ENCODE results near the gene TNFRSF8. TPM values are rescaled to one million over a fixed set of nuclear protein-coding genes. Genes with fewer than 3 reads are reported as not detected.

The TNFRSF8 gene
- total RNA-seq, 1 donor from 2014 or later: 36.9 TPM

DNA sequence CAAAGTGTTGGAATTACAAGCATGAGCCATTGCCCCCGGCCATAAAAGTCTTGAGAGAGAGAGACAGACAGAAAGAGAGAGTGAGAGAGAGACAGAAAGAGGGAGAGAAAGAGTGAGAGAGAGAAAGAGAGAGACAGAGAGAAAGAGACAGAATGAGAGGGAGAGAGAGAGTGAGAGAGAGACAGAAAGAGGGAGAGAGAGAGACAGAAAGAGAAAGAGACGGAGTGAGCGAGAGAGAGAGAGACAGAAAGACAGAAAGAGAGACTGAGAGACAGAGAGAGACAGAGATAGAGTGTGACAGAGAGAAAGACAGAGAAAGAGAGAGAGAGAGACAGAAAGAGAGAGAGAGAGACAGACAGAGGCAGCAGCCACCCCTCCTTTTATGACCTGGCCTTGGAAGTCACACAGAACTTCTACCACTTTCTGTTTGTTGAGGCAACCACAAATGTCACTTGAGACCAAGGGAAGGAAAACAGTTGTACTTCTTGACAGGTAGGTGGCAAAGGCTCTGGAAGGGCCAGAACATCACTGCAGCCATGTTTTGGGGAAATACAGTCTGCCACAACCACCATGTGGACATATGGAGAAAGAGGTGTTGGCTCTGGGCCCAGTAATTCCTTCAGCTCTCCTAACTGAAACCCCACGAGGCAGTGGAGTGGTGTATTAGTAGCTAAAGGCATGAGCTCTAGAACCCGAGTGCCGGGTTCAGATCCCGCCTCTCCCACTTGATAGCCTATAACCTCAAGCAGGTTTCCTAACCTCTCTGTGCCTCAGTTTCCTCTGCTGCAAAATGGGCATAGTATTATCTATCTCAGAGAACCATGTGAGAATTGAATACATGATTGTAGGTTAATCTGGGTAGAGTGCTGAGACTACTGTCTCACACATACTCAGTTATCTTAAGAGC is 50.6 kb downstream of the TNFRSF8 start:
- intact Hi-C loops (cut with micrococcal nuclease): no loop called here

DNA sequence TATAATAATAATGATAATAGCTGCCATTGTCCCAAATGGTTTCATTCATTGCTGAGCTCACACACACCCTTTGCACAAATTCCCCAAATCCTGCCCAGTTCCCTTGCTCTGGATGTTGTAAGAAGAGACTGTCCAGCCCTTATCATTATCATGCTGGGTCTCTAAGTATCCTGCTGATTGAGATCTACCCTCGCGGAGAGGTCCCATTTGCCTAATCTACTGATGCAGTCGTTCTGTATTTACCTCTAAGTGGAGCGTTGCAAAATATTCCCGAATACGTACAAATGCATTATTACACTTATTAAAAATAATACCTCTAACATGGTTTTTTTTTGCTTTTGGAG is 51.2 kb downstream of the TNFRSF8 start:
- intact Hi-C loops (cut with micrococcal nuclease): no loop called here

- intact Hi-C loops (cut with micrococcal nuclease): no loop called here
Measured at GRCh38 chr1:12114916-12115315, 51.8 kb downstream of the TNFRSF8 start.

- intact Hi-C loops (cut with micrococcal nuclease): no loop called here
Measured at GRCh38 chr1:12121212-12122003, 58.3 kb downstream of the TNFRSF8 start.

GRCh38 chr1:12123172-12123571 is 60.1 kb downstream of the TNFRSF8 start:
- intact Hi-C loops (cut with micrococcal nuclease): no loop called here

- intact Hi-C loops (cut with micrococcal nuclease): loop anchor here (1.0 to 2.0 kb wide), 2 partner anchors 54 to 84 kb away; no protein-coding TSS in a partner anchor
Measured at GRCh38 chr1:12124693-12125421, 61.8 kb downstream of the TNFRSF8 start.

- intact Hi-C loops (cut with micrococcal nuclease): loop anchor here (2.0 kb wide), 1 partner anchor 53 kb away; no protein-coding TSS in a partner anchor
Measured at GRCh38 chr1:12125422-12126355, 62.6 kb downstream of the TNFRSF8 start.

GRCh38 chr1:12126781-12127180 is 63.7 kb downstream of the TNFRSF8 start:
- intact Hi-C loops (cut with micrococcal nuclease): no loop called here

- intact Hi-C loops (cut with micrococcal nuclease): no loop called here
Measured at GRCh38 chr1:12127206-12127810, 64.2 kb downstream of the TNFRSF8 start.

DNA sequence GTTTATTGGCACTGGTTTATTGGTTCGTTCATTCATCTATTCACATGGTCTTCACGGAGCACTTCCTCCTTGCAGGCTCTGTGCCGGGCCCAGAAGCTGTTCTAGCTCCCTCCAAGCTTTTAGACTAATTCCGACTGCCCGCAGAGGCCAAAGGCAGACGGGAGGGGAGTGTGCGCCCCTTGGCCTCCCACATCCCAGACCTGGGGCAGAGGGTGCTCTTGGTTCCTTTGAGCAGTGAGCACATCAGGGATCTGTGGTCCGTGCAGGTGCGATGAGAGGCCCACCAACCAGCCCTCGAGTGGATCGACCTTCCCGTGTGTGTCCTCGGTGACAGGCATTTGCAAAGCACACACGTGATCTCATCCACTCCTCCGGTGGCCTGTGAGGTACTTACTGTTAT is 65.0 kb downstream of the TNFRSF8 start:
- intact Hi-C loops (cut with micrococcal nuclease): no loop called here

GRCh38 chr1:12129624-12130023 is 66.5 kb downstream of the TNFRSF8 start:
- intact Hi-C loops (cut with micrococcal nuclease): no loop called here

DNA sequence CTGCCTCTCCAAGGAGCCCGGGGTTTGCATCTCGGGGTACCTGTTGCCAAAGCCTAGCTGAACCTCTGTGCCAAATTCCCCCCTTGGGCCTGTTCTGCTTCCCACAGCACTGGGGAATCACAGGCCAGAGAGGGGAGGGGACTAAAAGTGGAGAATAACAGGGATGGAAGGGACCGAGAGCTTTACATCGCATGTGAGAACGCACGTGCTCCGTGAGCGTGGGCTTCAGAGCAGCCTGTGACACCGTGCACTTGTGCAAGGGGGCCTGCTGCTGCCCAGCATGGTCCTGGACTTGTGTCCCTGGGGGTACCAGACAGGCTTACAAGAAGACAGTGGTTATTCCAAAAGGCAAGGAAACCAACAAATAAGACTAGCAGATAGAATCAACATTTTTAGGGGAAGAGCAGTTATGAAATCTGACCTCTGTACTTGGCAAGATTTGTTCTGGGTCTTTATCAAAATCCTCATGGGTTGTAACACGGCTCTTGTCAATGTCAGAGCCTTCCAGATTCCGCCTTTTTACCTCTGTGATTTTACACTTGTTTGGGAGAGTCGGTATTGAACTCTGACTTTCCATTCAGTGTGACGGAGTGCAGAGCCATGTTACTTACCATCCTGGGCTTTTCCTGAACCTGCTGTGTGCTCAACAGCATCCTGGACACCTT is 67.5 kb downstream of the TNFRSF8 start:
- intact Hi-C loops (cut with micrococcal nuclease): no loop called here

- intact Hi-C loops (cut with micrococcal nuclease): no loop called here
Measured at GRCh38 chr1:12132078-12132477, 69.0 kb downstream of the TNFRSF8 start.

GRCh38 chr1:12134716-12135115 is 71.6 kb downstream of the TNFRSF8 start:
- intact Hi-C loops (cut with micrococcal nuclease): no loop called here

GRCh38 chr1:12135612-12136011 is 72.5 kb downstream of the TNFRSF8 start:
- intact Hi-C loops (cut with micrococcal nuclease): no loop called here

DNA sequence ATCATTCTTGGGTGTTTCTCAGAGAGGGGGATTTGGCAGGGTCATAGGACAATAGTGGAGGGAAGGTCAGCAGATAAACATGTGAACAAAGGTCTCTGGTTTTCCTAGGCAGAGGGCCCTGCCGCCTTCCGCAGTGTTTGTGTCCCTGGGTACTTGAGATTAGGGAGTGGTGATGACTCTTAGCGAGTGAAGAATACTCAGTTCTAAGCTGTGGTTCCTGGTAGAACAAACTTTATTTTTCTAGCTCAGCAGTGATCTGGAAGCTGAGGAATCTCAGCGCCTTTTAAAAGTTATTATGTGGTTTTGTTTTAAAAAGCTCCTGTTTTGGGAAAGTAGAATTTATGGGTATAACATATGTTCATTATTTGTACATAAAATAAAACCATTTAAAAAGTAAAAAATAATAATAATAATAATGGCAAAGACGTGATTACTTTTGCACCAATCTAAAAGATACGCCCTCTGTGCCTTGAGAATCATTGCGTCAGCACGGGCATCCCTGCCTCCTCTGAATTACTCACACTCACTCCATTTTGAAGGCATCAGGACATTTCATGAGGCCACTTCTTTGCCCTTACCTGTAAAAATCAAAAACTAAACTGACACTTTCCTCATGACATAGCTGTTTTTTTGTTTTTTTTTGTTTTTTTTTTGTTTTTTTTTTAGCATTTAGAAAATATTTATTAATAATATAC is 74.0 kb downstream of the TNFRSF8 start:
- intact Hi-C loops (cut with micrococcal nuclease): no loop called here

- intact Hi-C loops (cut with micrococcal nuclease): no loop called here
Measured at GRCh38 chr1:12138196-12139168, 75.4 kb downstream of the TNFRSF8 start.

DNA sequence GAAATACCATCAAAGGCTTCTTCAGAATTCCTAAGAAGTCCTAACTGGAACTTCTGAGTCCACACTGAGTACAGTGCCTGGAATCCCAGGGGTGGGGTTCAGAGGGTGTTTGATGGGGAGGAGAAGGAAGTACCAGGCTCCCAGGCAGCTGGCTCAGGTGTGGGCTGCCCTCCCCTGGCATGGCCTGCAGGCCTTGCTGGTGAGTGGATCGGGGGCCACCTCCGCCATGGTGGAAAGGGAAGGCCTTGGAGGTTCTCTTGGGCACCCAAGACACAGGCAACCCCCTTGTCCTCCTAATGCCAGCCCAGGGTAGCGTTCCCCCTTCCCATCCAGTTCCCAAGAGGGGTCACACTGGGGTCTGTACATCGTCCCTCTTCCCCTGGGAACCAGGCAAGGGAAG is 76.9 kb downstream of the TNFRSF8 start:
- intact Hi-C loops (cut with micrococcal nuclease): no loop called here

Measured in T-helper 2 cell treated with Interferon-gamma antibody and Interleukin-4, amounts not matched to agents 100 ng/mL and 5 ng/mL, for 36 hours (primary cell).